Activated CD4-positive, alpha-beta T cell treated with anti-CD3 and anti-CD28 coated beads, Interleukin-2, amount 50 U/mL, for 1 hour (primary cell): ENCODE results near the gene RUNDC1.
"Not testable (repeated sequence)": the region's sequence is repeated elsewhere in the genome, so short reads cannot be mapped to it uniquely, and the experiment has no call there.

Experiments used
- DNase-seq: peaks from one replicate; pipeline ENCODE4 v3.0.0-alpha.2; 2020

Gene RUNDC1

GRCh38 chr17:42992872-42993271 is 12.5 kb downstream of the RUNDC1 start:
- no peak for DNase-seq

- not testable (repeated sequence) for DNase-seq
Measured at GRCh38 chr17:42993913-42994312, 13.5 kb downstream of the RUNDC1 start.

- no peak for DNase-seq
Measured at GRCh38 chr17:42997390-42997983, 17.1 kb downstream of the RUNDC1 start.

GRCh38 chr17:42997984-42998938 is 17.9 kb downstream of the RUNDC1 start, which contains the start of gene RPL27:
Gene RPL27, plus strand, starts transcription at chr17:42998419. Its CDS starts 332 bp downstream, at chr17:42998751.
- peak; percentile 97 for DNase-seq

DNA sequence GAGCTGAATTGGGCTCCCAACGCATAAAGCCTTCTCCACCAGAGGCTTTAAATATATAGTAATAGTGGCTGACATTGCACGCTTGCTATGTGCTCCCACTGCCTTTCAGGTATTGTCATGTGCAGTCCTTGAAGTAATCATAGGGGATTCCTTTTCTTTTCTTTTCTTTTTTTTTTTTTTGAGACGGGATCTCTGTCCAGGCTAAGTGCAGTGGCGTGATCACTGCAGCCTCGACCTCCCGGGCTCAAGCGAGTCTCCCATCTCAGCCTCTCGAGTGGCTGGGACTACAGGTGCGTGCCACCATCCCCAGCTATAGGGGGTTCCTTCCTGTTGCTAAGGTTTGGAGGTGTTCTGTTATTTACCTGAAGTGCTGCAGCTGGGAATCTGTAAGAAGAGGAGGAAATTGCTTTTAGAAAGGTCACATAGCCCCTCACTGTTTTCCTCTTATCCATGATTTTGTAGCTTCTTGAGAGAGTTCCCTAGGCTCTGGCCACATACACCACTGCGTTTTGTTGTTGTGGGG is 18.7 kb downstream of the RUNDC1 start:
- no peak for DNase-seq

- DNase-seq, result not testable (repeated sequence)
Measured at GRCh38 chr17:43000894-43001293, 20.5 kb downstream of the RUNDC1 start.

- DNase-seq, result no peak
Measured at GRCh38 chr17:43003542-43004172, 23.3 kb downstream of the RUNDC1 start.

DNA sequence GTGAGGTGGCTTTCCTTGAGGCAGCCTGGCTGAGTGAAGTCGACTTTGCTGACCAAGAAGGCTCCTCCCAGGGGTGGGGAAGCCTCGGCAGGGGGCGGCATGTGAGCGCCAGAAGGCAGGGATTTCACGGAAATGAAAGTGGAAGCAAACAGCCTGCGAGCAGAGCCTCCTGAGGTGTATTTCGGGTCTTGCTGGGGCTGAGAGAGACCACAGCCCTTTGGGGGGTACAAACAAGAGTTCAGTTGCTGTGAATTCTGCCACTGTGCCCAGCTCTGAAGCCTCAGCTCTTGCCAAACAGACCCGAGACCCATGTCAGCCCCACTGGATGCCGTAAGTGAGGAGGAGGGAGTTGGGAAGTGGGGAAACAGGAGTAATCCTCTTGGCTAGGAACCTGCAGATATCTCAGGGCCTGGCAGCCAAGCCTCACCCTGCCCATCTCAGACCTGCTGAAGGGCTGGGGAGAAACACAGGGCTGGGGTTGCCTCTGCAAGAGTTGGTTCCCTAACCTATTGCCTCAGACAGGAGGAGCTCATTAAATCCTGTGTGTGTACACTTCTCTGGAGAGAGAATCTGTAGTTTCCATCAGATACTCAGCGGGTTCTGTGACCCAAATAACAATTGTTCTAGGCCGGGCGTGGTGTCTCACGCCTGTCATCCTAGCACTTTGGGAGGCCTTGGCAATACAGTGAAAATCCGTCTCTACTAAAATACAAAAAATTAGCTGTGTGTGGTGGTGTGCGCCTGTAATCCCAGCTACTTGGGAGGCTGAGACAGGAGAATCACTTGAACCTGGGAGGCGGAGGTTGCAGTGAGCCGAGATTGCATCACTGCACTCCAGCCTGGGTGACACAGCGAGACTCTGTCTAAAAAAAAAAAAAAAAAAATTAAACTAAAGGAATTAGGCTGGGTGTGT is 26.5 kb downstream of the RUNDC1 start, which contains the start of gene IFI35:
Gene IFI35, plus strand, starts transcription at position 146 of the 913 bp plus-strand sequence. Its CDS starts 164 bp downstream, at position 310.
- peak; percentile 82 for DNase-seq

DNA sequence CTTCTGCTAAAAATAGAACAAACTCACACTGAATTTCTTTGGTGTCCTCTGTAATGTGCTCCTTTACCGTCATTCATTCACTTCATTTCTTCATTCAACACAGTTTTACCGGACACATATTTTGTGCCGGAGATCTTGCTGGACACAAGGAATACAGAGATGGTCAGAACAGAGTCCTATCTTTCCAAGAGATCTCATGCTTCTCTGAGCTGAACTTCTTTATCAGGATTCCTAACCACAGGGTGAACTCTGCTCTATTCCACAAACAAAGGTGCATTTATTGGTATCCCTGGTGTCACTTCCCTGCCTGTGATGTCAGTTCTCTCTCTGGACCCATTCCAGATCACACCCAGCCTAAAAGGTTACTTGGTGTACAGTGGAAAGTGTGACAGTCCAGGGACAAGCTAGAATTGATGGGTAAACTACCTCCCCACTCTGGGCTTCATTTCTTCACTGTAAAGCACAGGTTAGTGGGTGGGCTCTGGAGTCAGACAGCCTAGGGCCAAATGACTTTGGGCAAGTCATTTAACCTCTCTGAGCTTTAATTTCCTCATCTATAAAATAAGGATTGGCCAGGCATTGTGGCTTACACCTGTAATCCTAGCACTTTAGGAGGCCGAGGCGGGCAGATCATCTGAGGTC is 30.4 kb downstream of the RUNDC1 start:
- DNase-seq, result no peak

DNA sequence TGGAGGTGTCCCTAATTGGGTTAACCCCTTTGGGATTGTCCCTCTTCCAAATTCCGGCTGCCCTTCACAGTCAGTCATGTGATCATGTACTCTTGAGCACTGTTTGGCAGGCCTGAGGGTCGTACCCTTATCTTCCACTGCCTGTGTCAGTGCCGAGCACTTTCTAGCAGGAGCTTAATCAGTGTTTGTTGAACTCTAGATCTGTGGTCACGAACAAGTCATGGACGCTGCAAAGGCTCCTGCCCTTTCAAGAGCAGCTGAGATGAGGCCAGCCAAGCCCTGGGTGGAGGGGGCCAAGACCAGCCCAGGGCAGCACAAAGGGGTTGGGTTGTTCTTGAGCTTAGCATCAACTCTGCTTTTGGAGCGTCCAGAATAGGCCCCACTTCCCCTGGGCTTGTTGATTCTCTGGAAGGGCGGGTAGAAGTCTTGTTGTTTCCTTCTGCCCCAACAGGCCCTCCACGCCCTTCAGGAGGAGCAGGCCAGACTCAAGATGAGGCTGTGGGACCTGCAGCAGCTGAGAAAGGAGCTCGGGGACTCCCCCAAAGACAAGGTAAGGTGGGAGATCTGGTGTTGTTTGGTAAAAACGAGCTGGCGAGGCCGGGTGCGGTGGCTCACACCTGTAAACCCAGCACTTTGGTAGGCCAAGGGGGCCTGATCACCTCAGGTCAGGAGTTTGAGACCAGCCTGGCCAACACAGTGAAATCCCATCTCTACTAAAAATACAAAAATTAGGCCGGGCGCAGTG is 31.5 kb downstream of the RUNDC1 start:
- no peak for DNase-seq

DNA sequence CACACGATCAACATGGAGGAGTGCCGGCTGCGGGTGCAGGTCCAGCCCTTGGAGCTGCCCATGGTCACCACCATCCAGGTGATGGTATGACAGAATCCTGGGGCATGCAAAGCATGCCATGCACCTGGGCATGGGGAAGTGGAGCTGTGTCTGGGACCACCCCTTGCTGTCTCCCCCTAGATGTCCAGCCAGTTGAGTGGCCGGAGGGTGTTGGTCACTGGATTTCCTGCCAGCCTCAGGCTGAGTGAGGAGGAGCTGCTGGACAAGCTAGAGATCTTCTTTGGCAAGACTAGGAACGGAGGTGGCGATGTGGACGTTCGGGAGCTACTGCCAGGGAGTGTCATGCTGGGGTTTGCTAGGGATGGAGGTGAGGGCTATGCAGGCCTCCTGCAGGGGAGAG is 32.9 kb downstream of the RUNDC1 start:
- DNase-seq, result no peak

GRCh38 chr17:43014020-43014648 is 33.8 kb downstream of the RUNDC1 start:
- no peak for DNase-seq

GRCh38 chr17:43014649-43015542 is 34.5 kb downstream of the RUNDC1 start:
- no peak for DNase-seq

DNA sequence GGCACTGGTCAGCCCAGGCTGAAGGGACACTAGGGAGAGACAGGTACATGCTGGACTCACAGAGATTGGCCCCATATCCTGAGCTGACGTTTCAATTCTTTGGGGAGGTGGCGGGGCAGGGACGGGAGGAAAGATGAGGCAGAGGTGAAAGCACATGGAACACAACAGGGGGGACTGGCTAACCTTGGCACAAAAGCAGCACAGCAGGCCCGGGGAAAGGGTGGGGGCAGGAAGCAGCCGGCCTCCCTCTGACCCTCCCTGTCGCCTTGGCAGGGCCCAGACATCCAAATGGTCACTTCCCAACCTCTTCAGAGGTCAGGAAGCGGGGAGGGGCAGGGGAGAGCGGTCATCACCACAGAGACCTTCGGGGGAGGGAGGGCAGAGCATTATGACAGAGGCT is 35.2 kb downstream of the RUNDC1 start:
- no peak for DNase-seq

DNA sequence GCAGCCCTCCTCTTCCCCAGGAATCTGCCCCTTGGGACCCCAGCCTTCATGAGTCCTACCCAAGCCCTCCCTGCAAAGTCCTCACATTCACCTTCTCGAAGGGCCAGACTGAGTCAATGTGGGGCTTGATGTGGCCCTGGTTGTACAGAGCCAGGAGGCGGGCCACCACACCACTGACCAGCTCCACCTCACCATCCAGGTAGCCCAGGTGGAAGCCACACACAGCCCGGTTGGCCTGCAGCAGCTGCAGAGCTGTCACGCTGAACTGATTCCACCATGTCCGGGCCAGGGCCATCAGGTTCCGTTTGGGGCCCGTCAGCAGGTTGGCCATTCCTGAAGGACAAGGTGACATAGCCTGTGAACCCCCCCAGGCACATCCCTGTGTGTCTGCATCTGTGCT is 35.9 kb downstream of the RUNDC1 start:
- DNase-seq, result no peak

DNA sequence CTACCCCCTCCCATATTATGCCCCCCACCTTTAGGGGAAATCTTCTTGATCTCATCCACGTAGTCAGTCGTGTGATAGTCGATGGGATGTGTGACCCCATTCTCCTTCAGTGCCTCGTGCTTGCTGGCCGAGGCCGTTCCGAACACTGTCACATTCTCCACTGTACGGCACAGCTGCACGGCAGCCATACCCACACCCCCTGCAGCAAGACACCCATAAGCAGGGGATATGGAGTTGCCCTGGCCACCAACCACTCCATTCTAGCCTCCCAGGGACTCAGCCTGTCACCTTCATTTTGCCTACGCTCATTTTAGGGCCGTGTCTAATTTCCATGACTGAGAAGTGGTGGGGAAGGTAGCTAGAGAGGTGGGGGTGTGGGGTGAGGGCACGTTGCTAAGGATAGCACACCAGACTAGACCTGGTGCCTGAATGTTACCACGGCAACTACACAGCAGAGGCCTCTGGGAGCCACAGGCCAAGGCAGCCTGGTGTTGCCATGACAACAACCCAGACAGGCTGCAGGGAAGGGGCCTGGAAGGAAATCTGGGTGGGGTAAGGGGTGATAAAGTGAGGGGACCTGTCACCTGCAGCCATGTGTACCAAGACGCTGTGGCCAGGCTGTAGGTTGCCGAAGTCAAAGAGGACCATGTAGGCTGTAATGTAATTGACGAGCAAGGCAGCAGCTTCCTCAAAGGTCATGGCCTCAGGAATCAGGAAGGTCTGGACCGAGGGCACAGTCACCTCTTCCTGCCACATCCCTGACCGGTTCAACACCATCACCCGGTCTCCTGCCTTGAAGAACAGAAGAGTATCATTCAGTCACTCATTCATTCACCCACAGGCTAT is 37.9 kb downstream of the RUNDC1 start:
- peak; percentile 47 for DNase-seq

- DNase-seq, result no peak
Measured at GRCh38 chr17:43018932-43019331, 38.6 kb downstream of the RUNDC1 start.

DNA sequence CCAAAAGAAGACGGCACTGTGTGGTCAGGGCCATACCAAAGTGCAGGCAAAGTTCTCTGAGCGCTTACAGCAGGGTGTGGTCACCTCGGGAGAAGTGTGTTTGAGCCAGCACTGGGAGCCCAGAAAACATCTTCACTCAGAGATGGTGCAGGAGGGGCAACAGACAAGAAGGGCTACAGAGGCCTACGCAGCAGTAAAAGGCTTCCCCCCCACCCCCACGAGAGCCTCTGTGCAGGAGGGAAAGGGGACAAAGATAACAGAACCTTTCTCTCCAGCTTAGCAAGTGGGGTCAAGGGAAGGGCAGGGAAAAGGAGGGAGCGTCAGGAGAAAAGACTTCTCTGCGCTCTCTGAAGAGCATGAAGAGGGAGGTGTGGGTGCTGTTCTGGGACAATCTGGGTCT is 39.1 kb downstream of the RUNDC1 start:
- no peak for DNase-seq
